Neuronal stem cell (in vitro differentiated cells): ENCODE data around the gene ZMYND10.
A peak's percentile ranks its signal among the peaks of the same experiment; 100 is the strongest.

Source experiments
- DNase-seq: peaks from one replicate; pipeline ENCODE4 v3.0.0-alpha.2; 2013; ENCODE audit warnings: low spot score
- H2AFZ ChIP-seq: one replicate; pipeline ENCODE4 v1.6.1; 2013; ENCODE audit warnings: mild to moderate bottlenecking, low read length, inconsistent platforms
- H2AK5ac ChIP-seq: 2 replicates; pipeline ENCODE4 v1.6.1; 2013; ENCODE audit warnings: low read depth, mild to moderate bottlenecking, inconsistent platforms, low read length, moderate library complexity, mixed read lengths
- H2BK120ac ChIP-seq: 2 replicates; pipeline ENCODE4 v1.6.1; 2013; ENCODE audit warnings: low read depth, mild to moderate bottlenecking, inconsistent platforms, low read length, moderate library complexity, mixed read lengths
- H2BK12ac ChIP-seq: one replicate; pipeline ENCODE4 v1.6.1; 2013; ENCODE audit warnings: low read length, inconsistent platforms
- H2BK15ac ChIP-seq: 2 replicates; pipeline ENCODE4 v1.6.1; 2013; ENCODE audit warnings: mild to moderate bottlenecking, low read length, inconsistent platforms, mixed read lengths
- H2BK5ac ChIP-seq: one replicate; pipeline ENCODE4 v1.6.1; 2013; ENCODE audit warnings: inconsistent platforms, mild to moderate bottlenecking, low read length, moderate library complexity
- H3K14ac ChIP-seq: one replicate; pipeline ENCODE4 v1.6.1; 2013; ENCODE audit warnings: low read length, inconsistent platforms
- H3K18ac ChIP-seq: 2 replicates; pipeline ENCODE4 v1.6.1; 2013; ENCODE audit warnings: low read length, inconsistent platforms
- H3K23ac ChIP-seq: 2 replicates; pipeline ENCODE4 v1.6.1; 2013; ENCODE audit warnings: low read depth, mild to moderate bottlenecking, mixed read lengths, low read length, inconsistent platforms; ENCODE audit not compliant: poor library complexity
- H3K27ac ChIP-seq: replicated peaks from 3 replicates; pipeline ENCODE4 v1.5.1; 2013; ENCODE audit warnings: low read length, inconsistent platforms
- H3K27me3 ChIP-seq, 3 experiments: 2 replicates each; pipeline ENCODE4 v1.6.1; 2013; ENCODE audit warnings: low read length in 3 of 3, mild to moderate bottlenecking in 2 of 3, inconsistent platforms in 1 of 3, low read depth in 1 of 3, mixed read lengths in 1 of 3, moderate library complexity in 1 of 3; ENCODE audit not compliant: control insufficient read depth in 3 of 3, insufficient read depth in 3 of 3
- H3K36me3 ChIP-seq, 2 donors: replicated peaks in 1 of 2; 2 replicates each; pipeline ENCODE4 v1.6.1; 2013; ENCODE audit warnings: low read length in 2 of 2; ENCODE audit not compliant: control insufficient read depth in 2 of 2, insufficient read depth in 2 of 2
- H3K4ac ChIP-seq: 2 replicates; pipeline ENCODE4 v1.6.1; 2013; ENCODE audit warnings: inconsistent platforms, mild to moderate bottlenecking, low read length, moderate library complexity
- H3K4me1 ChIP-seq, 2 donors: 1 replicate in 1 of 2; 2 replicates in 1 of 2; pipeline ENCODE4 v1.6.1; 2013; ENCODE audit warnings: low read length in 2 of 2, low read depth in 1 of 2; ENCODE audit not compliant: control insufficient read depth in 2 of 2, insufficient read depth in 1 of 2
- H3K4me2 ChIP-seq: one replicate; pipeline ENCODE4 v1.6.1; 2013; ENCODE audit warnings: mild to moderate bottlenecking, low read length, inconsistent platforms; ENCODE audit not compliant: insufficient read depth, poor library complexity, severe bottlenecking
- H3K4me3 ChIP-seq, 2 donors: 2 replicates each; pipeline ENCODE4 v1.5.1; 2013; ENCODE audit warnings: low read length in 2 of 2, mild to moderate bottlenecking in 2 of 2, inconsistent platforms in 1 of 2, moderate library complexity in 1 of 2
- H3K79me1 ChIP-seq: one replicate; pipeline ENCODE4 v1.6.1; 2013; ENCODE audit warnings: low read depth, mild to moderate bottlenecking, inconsistent platforms, low read length, moderate library complexity
- H3K9ac ChIP-seq: one replicate; pipeline ENCODE4 v1.6.1; 2013; ENCODE audit warnings: mild to moderate bottlenecking, low read depth, low read length, inconsistent platforms; ENCODE audit not compliant: poor library complexity
- H3K9me3 ChIP-seq, 2 donors: replicated peaks in 1 of 2; 2 replicates each; pipeline versions ENCODE3 to v1.6.1; 2013; ENCODE audit warnings: low read length in 2 of 2, mild to moderate bottlenecking in 2 of 2, inconsistent platforms in 1 of 2, low read depth in 1 of 2, mixed read lengths in 1 of 2, moderate library complexity in 1 of 2; ENCODE audit not compliant: control insufficient read depth in 2 of 2, insufficient read depth in 1 of 2
- H4K8ac ChIP-seq: one replicate; pipeline ENCODE4 v1.6.1; 2013; ENCODE audit warnings: low read depth, mild to moderate bottlenecking, inconsistent platforms, low read length, moderate library complexity
- H4K91ac ChIP-seq: one replicate; pipeline ENCODE4 v1.6.1; 2013; ENCODE audit warnings: low read length, low read depth, mild to moderate bottlenecking, inconsistent platforms; ENCODE audit not compliant: poor library complexity
- WGBS, 2 donors: extraction: QIAGEN DNeasy Blood & Tissue Kit; methylation state at CpG; one replicate each; pipeline ENCODE4 v1.1.7; 2013; ENCODE audit warnings: missing lambda C conversion rate in 2 of 2, mixed read lengths in 1 of 2; ENCODE audit not compliant: insufficient read length in 2 of 2, insufficient replicate concordance in 1 of 2; ENCODE audit errors: extremely low coverage in 2 of 2; 5-methylcytosine and 5-hydroxymethylcytosine counted together

The ZMYND10 gene

DNA sequence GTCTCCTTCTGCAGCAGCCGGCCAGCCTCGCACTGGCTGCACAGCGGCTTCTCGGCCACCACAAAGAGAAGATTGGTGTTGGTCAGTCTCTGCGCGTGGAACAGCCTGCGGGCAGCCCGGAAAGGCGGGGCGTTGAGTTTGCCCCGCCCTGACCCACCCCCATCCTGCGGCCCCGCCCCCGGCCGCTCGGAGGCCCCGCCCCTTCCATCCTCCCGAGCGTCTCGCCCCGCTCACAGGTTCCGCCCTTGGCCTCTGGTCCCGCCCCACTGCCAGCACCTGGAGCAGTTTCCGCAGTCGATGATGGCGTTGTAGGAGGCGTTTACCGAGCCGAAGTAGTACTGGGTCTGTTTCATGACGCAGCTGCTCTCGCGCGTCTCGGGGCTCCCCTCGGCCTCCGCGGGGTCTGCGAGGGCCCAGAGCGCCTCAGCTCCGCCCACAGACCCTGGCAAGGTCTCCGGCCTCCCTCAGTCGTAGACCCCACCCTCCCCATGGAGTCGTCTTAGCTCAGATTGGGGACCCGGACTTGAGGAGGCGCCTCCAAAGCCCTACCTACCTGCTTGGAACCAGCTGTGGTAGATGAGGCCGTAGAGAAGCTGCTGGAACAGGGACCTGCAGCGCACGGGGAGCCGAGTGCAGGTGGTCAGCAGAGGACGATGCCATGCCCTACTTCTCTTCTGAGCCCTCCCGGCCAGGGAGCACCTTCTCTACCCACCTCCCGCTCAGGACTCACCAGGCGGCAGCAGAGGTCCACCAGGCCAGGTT lies 19.7 kb upstream of the ZMYND10 start:
- peak overlapping the region; percentile 69 for H2AFZ ChIP-seq

DNA sequence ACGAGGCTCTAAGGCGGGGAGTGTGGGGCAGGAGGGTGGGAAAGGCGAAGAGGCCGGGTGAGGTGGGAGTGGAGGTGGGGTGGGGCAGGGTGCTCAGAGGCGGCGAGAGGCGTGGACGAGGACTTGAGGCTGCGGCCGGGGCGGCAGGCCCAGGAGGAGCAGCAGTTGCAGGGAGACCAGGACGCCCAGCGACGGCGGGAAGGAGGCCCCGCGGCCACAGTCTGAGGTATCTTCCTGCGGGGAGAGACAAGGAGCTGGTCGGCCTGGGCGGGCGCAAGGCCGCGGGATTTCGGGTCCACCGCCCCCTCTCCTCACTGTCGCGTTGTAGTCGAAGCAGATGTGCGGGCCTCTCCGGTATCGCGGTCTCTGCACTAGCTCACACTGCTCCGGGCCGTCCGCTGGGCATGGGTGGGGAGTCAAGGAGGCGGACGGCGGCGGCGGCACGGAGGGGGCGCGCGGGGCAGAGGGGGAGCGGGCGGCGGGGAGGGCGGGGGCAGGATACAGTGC lies 19.1 kb upstream of the ZMYND10 start:
- peak overlapping the region; percentile 54 for H2BK120ac ChIP-seq
- no peak for DNase-seq
- H3K4me2 ChIP-seq, result peak overlapping the region; percentile 95
- peak overlapping the region; percentile 28 to 75 for H3K4me3 ChIP-seq
- H2AK5ac ChIP-seq, result peak overlapping the region; percentile 97
- no peaks in the 10 kb centered on the region for H3K36me3 ChIP-seq
- peak overlapping the region; percentile 72 for H4K8ac ChIP-seq
- H3K79me1 ChIP-seq, result peaks cover 2% of the 10 kb centered on the region
- no peak overlapping the region for H2BK12ac ChIP-seq
- H3K23ac ChIP-seq, result peak overlapping the region; percentile 87
- peak overlapping the region; percentile 96 for H3K9ac ChIP-seq
- no peak overlapping the region for H3K27ac ChIP-seq
- peak overlapping the region; percentile 69 for H2AFZ ChIP-seq
- peak overlapping the region; percentile 9 for H3K14ac ChIP-seq
- H2BK15ac ChIP-seq, result peak overlapping the region; percentile 99
- peak overlapping the region; percentile 96 for H3K18ac ChIP-seq
- no peaks in the 10 kb centered on the region for H3K9me3 ChIP-seq
- H3K4ac ChIP-seq, result peak overlapping the region; percentile 41
- H3K4me1 ChIP-seq, result peaks cover 4 to 13% of the 10 kb centered on the region in 2 donors
- peaks cover 0 to 63% (median 15%) of the 10 kb centered on the region in 3 experiments for H3K27me3 ChIP-seq
- H2BK5ac ChIP-seq, result peak overlapping the region; percentile 93
- H4K91ac ChIP-seq, result no peak overlapping the region
- no CpG with 5 or more reads among the region's 48 CpGs for WGBS, 2 donors

More for the DNA sequence above, 19.7 kb upstream of the ZMYND10 start:
- H3K9ac ChIP-seq, result peak overlapping the region; percentile 96
- peak overlapping the region; percentile 2 for H3K14ac ChIP-seq
- peak overlapping the region; percentile 54 for H2BK120ac ChIP-seq
- H3K36me3 ChIP-seq, result no peaks in the 10 kb centered on the region
- H4K8ac ChIP-seq, result no peak overlapping the region
- no CpG with 5 or more reads among the region's 53 CpGs for WGBS, 2 donors
- no peak overlapping the region for H4K91ac ChIP-seq
- H3K4me1 ChIP-seq, result peaks cover 0 to 10% of the 10 kb centered on the region in 2 donors
- H2BK5ac ChIP-seq, result peak overlapping the region; percentile 93
- H2BK15ac ChIP-seq, result peak overlapping the region; percentile 46
- H3K79me1 ChIP-seq, result peaks cover 2% of the 10 kb centered on the region
- no peak overlapping the region for H3K27ac ChIP-seq
- peak overlapping the region; percentile 94 for H3K18ac ChIP-seq
- peak; percentile 72 for DNase-seq
- no peaks in the 10 kb centered on the region for H3K9me3 ChIP-seq
- peaks cover 0 to 67% (median 15%) of the 10 kb centered on the region in 3 experiments for H3K27me3 ChIP-seq
- H2AK5ac ChIP-seq, result peak overlapping the region; percentile 97
- H3K4me2 ChIP-seq, result peak overlapping the region; percentile 95
- H3K4me3 ChIP-seq, result peak overlapping the region; percentile 28 to 79
- H3K4ac ChIP-seq, result no peak overlapping the region
- peak overlapping the region; percentile 87 for H3K23ac ChIP-seq
- H2BK12ac ChIP-seq, result no peak overlapping the region

DNA sequence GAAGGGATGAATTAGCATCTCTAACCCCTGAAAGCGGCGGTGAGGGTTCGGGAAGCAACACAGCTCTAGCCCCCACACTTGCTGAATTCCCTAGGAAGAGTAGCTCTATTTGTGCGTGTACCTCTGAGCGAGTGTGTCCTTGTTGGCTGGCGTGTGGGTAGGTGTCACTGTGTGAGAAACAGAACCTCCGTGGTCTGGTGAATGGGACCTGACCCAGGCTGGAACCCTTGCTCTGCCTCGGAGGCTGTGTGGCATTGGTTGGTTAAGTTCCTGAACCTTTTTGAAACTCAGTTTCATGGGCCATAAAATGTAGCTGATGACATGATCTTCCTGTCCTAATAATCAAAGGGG lies 14.2 kb upstream of the ZMYND10 start:
- Histone ChIP-seq H2BK15ac (no peak overlapping the region), H2BK120ac (no peak overlapping the region), H3K4me3 (peak overlapping the region; percentile 33 to 96), H3K14ac (no peak overlapping the region), H3K9me3 (no peaks in the 10 kb centered on the region), H3K79me1 (peaks cover 17% of the 10 kb centered on the region), H3K4me2 (peak overlapping the region; percentile 82), H3K23ac (no peak overlapping the region), H3K4me1 (peaks cover 27 to 35% of the 10 kb centered on the region in 2 donors), H3K36me3 (peaks cover 22 to 35% of the 10 kb centered on the region in 2 donors), H3K27ac (no peak overlapping the region), H3K18ac (peak overlapping the region; percentile 5), H3K4ac (no peak overlapping the region), H4K91ac (no peak overlapping the region), H2BK5ac (no peak overlapping the region), H2AFZ (peak overlapping the region; percentile 92), H3K9ac (no peak overlapping the region), H2AK5ac (peak overlapping the region; percentile 21), H2BK12ac (no peak overlapping the region), H4K8ac (no peak overlapping the region), H3K27me3 (peaks cover 0 to 25% (median 8%) of the 10 kb centered on the region in 3 experiments)
- no peak for DNase-seq
- no CpG with 5 or more reads among the region's 8 CpGs for WGBS, 2 donors
